Subcutaneous preadipocyte (primary cell): ENCODE data around the gene MCMBP. TPM values are rescaled to one million over a fixed set of nuclear protein-coding genes. Genes with fewer than 3 reads are reported as not detected.

Experiments
- total RNA-seq: library from RNA; depleted of rRNA; stranded (reverse); fragments of >200 nt; gene quantifications from 2 replicates; pipeline ENCODE4 v1.2.3, GENCODE V29; 2012

MCMBP gene
- total RNA-seq = 51.8 and 78.4 TPM in 2 replicates

GRCh38 chr10:119872610-119872859 is at the start of gene MCMBP:
TSS of gene MCMBP (minus strand) at chr10:119872843. CDS start at chr10:119872584, 259 bp downstream.

GRCh38 chr10:119892188-119893065 is 19.8 kb upstream of the MCMBP start, which contains the start of gene SEC23IP:
TSS of gene SEC23IP (plus strand) at chr10:119892730. CDS start at chr10:119892783, 53 bp downstream.

Other genes with a start within 250 kb of the MCMBP start
- 14.3 and 18.2 TPM in 2 replicates for gene BAG3, start 221.5 kb downstream of the MCMBP start, total RNA-seq
- 9.6 and 13.5 TPM in 2 replicates for gene INPP5F, start 146.8 kb downstream of the MCMBP start, total RNA-seq
- gene SEC23IP, start 19.9 kb upstream of the MCMBP start, total RNA-seq = 29.0 and 38.3 TPM in 2 replicates